SK-N-DZ (cell line): ENCODE measurements around the gene CFAP61. TPM values are rescaled to one million over a fixed set of nuclear protein-coding genes. Genes with fewer than 3 reads are reported as not detected.
"Not testable (repeated sequence)": the region's sequence is repeated elsewhere in the genome, so short reads cannot be mapped to it uniquely, and the experiment has no call there.

ENCODE experiments used
- DNase-seq: peaks from one replicate; pipeline ENCODE4 v3.0.0-alpha.2; 2015; ENCODE audit warnings: low spot score
- polyA plus RNA-seq, 2 experiments: library from polyadenylated mRNA; depleted of rRNA; stranded (reverse); fragments of >200 nt; gene quantifications; 2 replicates each; pipeline ENCODE4 v1.2.3, GENCODE V29; 2014

Gene CFAP61, protein sequence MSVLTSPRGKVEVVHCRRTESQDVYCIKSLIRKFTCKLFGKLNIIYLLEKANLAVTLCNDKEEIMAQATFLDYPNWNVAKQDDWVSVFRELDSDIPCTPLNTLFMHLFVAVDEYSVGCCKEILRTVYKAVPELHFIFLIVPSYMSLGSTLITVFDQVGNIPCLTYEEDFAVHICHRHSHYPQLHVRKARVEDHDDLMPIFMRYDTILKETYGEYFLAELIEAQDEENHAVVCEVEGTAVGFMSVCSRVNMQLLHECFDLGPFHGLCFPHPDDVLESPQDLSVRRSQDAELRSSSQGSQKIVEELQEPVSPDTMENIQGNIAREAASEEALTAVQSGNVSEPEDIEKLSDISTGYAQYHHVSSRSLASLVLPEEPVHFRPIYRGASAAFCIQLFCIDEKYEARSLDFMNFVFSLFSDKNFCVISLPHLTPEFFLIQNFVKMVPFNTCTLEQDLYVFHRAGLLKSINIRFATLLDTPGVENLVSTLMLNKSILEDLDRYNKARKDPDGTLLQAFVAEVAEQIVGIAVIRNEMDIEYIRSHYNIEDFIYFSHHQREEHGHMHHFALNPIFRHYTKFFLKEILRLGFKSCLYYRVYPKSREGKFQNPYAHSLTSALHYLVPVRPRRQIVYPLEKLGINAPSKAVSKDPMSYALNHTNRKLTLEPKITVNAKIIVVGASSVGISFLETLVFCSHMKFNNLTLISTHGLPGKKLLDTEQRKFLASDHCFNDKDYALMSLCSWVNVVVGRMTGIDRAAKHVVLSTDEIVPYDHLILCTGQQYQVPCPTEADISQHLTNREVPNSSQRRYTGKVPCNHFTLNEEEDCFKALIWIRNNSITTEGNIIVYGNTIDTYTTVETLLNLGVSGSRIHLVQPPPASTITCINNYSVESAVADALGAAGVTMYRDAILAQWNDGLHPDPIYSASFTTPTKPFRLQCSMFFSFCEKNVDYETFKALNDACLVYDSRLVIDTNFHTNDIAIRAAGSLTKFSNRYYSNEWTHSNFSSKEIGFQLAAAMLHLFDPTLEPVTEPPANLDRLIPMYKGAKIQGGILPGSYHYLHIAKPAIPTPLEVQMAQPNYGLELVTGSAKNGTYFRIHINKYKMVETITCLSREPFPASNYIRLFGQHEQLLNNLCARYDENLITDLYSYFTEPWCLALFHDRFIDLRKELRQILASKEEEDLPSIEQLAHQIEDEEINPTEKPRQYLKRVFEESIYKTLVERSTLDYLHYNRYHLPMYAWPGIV
- polyA plus RNA-seq (2014; cell fraction: cytosol; rRNA removed): 0.90 and 1.8 TPM in 2 replicates
- 0.18 TPM in 1 of 2 replicates, not detected in the other for polyA plus RNA-seq (2014; cell fraction: nucleus; rRNA removed)

- DNase-seq: peak; percentile 96
Observed at GRCh38 chr20:20052074-20052970, at the start of gene CFAP61, which contains the start of gene CRNKL1. Gene CFAP61 (plus strand): TSS chr20:20052532. CDS start chr20:20056654, 4,122 bp downstream. Gene CRNKL1 (minus strand): TSS chr20:20052466. CDS start chr20:20052342, 124 bp downstream.

GRCh38 chr20:20003031-20003954 lies 49.0 kb upstream of the CFAP61 start:
- DNase-seq: no peak

GRCh38 chr20:20003955-20004322 lies 48.4 kb upstream of the CFAP61 start:
- not testable (repeated sequence) for DNase-seq

GRCh38 chr20:20005342-20005741 lies 47.0 kb upstream of the CFAP61 start:
- DNase-seq: no peak

DNA sequence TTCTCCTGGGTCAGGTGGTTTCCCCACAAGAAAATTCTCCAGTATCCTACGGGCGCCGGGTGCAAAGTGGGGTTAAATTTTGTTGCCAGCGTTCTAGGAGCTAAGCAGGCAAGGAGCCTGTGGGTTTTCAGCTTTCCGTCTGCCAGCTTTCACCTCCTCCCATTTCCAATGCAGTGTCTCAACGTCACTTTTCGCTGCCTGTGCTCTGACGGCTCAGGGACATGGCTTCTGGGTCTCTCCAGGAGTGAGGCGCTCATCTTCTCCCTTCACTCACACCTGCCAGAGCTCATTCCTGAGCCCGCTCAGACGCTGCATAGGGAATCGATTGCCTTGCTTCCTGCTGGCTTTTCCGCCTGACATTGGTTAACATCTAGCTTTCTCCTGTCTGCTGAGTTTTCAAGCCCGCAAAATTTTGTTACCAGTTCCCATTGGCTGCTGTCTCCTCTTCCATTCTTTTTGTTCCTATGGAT lies 42.5 kb upstream of the CFAP61 start:
- no peak for DNase-seq

GRCh38 chr20:20010639-20011500 lies 41.5 kb upstream of the CFAP61 start:
- no peak for DNase-seq

DNA sequence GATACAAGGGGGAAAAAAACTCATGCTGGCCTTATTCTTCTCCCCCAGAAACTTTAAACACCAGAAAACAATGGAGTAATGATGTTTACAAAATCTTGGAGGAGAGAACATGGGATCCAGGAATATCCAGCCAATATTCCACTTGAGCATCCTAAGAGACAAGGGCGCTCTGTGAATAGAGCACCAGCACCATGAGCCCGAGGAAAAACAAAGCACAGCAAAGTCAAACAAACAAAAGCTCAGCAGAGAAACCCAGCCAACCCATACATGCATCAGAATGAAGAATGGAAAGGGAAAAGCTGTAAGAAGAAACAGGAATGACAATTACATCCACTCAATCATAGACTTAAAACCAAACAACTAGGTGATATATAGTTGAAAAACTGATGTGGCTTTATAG lies 39.8 kb upstream of the CFAP61 start:
- no peak for DNase-seq

DNA sequence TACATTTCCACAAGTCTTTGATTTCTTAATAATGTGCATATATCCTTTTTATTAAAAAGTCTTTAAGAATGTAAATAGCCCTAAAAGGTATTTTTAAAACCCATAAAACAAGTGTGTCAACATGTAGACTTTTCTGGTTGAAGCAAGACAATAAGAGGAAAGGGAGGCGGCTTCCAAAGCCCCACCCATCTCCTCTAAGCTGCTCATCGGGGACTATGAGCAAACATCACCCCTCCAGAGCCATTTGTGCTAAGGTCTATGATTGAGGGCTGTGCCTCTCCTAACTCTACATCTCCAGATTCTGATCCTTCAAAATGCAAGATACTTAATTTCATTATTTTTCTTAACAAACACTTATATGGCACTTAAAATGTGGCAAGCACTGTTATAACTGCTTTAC lies 37.7 kb upstream of the CFAP61 start:
- no peak for DNase-seq

GRCh38 chr20:20017001-20017843 lies 35.1 kb upstream of the CFAP61 start, which contains the start of gene NAA20:
Gene NAA20 (plus strand): TSS chr20:20017362. CDS start chr20:20017397, 35 bp downstream.
- DNase-seq: peak; percentile 90

DNA sequence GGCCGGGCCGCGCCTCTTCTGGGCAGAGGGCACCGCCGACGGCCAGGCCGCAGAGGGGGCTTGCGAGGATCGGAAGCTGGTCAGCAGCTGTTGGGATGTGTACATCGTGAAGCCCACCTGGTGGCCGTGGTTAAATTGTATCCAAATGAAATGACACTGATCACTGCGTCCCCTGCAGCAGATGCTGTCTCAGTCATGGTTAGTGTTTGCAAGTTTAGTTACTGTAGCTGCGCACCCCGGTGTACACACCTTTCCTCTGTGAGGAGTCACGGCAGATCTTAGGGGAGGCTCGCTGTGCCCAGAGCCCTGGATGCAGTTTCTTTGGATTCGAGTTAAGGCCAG lies 34.5 kb upstream of the CFAP61 start:
- peak; percentile 17 for DNase-seq

DNA sequence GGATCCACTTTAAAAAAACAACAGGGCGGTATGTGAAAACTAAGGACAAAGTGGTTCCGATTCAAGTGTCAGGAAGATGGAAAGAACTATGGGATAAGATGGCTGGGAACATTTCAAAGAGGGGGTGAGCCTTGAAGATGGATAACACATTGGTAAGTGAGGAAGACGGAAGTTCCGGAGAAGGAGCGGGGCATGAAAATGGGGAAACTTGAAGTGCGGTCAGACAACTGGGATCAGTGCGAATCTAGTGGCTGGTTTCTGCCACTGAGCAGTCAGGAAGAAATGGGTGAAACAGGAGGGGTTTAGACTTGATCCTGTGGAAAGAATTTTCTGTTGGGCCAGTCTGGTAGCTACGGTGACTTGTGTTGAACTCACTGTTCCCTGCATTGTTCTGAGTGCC lies 34.0 kb upstream of the CFAP61 start:
- no peak for DNase-seq

GRCh38 chr20:20019123-20019522 lies 33.2 kb upstream of the CFAP61 start:
- no peak for DNase-seq

DNA sequence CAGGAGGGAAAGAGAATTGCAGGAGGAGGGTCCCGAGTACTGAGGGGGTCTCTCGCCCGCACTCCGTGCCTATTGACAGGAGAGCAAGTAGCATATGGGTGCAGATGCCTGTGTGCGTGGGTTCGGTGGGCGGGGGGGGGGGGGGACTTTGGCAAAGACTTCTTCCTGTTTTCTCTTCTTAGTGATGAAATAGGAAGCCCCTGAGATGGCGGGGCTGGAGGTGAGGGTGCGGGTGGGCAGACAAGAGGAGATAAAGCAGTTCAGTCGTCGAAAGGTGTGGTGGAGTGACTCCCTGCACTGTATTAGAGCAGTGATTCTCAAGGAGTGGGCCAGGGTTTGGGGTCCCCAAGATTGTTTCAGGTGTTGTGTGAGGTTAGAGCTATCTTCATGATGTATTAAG lies 31.4 kb upstream of the CFAP61 start:
- no peak for DNase-seq

DNA sequence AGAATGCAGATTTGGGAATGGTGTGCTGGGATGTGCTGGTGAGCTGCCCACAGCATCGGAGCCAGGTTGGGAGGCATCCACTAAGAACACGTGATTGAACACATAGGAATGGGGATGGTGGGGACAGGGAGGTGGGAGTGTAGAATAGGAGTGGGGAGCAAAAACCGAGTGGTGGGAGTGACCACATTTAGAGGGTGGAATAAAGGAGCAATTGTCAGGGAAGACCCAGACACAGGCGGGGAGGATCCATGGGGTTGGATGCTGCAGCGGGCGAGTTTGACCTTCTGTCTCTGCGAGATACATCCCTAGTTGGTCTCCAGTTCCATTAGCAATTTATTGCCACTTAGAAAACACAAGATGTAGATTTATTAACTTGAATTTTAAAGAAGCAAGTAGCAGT lies 30.5 kb upstream of the CFAP61 start:
- no peak for DNase-seq

GRCh38 chr20:20022498-20022897 lies 29.8 kb upstream of the CFAP61 start:
- no peak for DNase-seq

DNA sequence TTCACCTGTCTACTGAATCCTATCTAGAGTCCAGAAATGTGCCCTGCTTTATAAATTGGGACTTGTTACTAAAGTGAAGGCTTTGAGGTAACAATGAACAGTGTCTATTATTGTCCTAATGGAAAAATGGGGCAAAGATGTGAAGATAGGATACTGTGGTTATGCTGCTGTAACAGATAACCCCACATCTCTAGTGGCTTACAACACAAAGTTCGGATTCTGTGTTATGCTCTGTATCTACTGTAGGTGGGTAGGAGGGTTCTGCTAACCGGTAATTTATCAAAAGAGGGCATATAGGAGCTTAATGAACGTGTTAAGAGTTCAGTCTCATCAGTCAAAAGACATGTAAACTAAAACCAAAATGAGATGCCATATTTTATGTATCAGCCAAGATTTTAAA lies 28.9 kb upstream of the CFAP61 start:
- no peak for DNase-seq

GRCh38 chr20:20024942-20025341 lies 27.4 kb upstream of the CFAP61 start:
- no peak for DNase-seq
